Measurements from ENCODE around the gene PPME1. TPM values are rescaled to one million over a fixed set of nuclear protein-coding genes. Genes with fewer than 3 reads are reported as not detected.

PPME1 gene
- total RNA-seq, 4 donors from 2014 or later = 23.2 to 25.0 (median 23.8) TPM

DNA sequence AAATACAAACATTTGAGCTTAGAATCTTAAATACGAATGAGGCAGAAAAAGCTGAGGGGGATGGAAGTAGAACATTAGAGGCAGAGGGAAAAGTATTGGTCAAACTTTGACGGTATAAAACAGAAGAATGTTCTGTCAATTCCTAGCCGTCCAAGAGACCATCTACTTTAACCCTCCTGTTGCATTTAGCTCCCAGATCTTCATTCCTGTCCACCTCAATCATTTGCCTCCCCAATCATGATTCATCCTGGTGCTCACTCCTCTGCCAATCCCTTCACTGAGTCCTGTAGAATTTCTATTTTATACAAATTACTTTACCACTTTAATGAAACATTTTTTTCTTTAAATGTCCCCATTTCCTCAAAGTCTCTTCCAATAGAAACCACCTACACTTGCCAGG is 28.5 kb upstream of the PPME1 start:
- TF ChIP-seq, protein P1, sequence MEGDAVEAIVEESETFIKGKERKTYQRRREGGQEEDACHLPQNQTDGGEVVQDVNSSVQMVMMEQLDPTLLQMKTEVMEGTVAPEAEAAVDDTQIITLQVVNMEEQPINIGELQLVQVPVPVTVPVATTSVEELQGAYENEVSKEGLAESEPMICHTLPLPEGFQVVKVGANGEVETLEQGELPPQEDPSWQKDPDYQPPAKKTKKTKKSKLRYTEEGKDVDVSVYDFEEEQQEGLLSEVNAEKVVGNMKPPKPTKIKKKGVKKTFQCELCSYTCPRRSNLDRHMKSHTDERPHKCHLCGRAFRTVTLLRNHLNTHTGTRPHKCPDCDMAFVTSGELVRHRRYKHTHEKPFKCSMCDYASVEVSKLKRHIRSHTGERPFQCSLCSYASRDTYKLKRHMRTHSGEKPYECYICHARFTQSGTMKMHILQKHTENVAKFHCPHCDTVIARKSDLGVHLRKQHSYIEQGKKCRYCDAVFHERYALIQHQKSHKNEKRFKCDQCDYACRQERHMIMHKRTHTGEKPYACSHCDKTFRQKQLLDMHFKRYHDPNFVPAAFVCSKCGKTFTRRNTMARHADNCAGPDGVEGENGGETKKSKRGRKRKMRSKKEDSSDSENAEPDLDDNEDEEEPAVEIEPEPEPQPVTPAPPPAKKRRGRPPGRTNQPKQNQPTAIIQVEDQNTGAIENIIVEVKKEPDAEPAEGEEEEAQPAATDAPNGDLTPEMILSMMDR (IDR thresholded peaks at IDR 0.05) = no peak
- DNase-seq (ENCODE audit: low spot score) (no peak), ATAC-seq (ENCODE audit: low FRiP score) (no peak)

DNA sequence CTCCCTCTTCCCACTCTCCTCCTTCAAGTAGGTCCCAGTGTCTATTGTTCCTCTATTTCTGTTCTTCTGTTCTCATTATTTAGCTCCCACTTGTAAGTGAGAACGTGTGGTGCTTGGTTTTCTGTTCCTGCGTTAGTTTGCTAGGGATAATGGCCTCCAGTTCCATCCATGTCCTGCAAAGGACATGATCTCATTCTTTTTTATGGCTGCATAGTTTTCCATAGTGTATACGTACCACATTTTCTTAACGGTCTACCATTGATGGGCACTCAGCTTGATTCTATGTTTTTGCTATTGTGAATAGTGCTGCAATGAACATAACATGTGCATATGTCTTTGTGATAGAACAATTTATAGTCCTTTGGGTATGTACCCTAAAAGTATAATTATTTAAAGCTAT is 26.5 kb upstream of the PPME1 start:
- no peak for ATAC-seq (ENCODE audit: low FRiP score)
- DNase-seq (ENCODE audit: low spot score) = no peak
- TF ChIP-seq, protein P1 (IDR thresholded peaks at IDR 0.05) = no peak

GRCh38 chr11:74147199-74147929 is 23.7 kb upstream of the PPME1 start:
- DNase-seq (ENCODE audit: low spot score) (no peak), ATAC-seq (ENCODE audit: low FRiP score) (peak; percentile 57)
- TF ChIP-seq, protein P1 (IDR thresholded peaks at IDR 0.05) = no peak

GRCh38 chr11:74153224-74153623 is 17.9 kb upstream of the PPME1 start:
- no peak for DNase-seq (ENCODE audit: low spot score)
- no peak for ATAC-seq (ENCODE audit: low FRiP score)
- TF ChIP-seq, protein P1 (IDR thresholded peaks at IDR 0.05) = no peak

GRCh38 chr11:74154620-74155281 is 16.3 kb upstream of the PPME1 start:
- DNase-seq (ENCODE audit: low spot score) (no peak), ATAC-seq (ENCODE audit: low FRiP score) (no peak)
- TF ChIP-seq, protein P1 (IDR thresholded peaks at IDR 0.05) = no peak

DNA sequence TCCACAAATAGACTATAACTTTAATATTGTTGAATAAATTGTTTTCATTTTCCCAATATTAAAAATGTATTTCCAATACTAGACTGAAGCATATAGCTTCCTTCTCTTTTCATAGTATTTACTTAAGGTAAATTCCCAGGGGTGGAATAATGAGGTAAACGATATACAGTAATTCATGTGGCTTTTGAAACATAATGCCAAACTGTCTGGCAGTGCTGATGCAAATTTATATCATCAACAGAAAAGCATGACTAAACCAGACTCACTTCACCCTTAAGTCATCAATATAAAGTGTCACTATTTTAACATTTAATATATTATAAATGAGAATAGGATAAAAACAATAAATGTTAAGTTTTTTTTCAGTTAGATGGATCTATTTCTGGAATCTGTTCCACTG is 13.9 kb upstream of the PPME1 start:
- ATAC-seq (ENCODE audit: low FRiP score) = no peak
- DNase-seq (ENCODE audit: low spot score) = no peak

More for the DNA sequence above, 13.9 kb upstream of the PPME1 start:
- TF ChIP-seq, protein P1 (IDR thresholded peaks at IDR 0.05) = no peak
